Chondrocyte (in vitro differentiated cells): ENCODE results near the gene ALDH1L1. TPM values are rescaled to one million over a fixed set of nuclear protein-coding genes. Genes with fewer than 3 reads are reported as not detected.

Experiments used
- DNase-seq: peaks from one replicate; pipeline ENCODE4 v3.0.0; 2021; ENCODE audit warnings: mixed read lengths, low spot score
- H3K27ac Mint-ChIP-seq: one replicate; pipeline ENCODE4 v1.8.0; 2021; ENCODE audit warnings: mild to moderate bottlenecking, moderate library complexity, mixed read lengths; ENCODE audit not compliant: unreplicated experiment
- H3K27me3 Mint-ChIP-seq: 2 replicates; pipeline ENCODE4 v1.8.0; 2021; ENCODE audit warnings: low read depth, mixed read lengths
- H3K36me3 Mint-ChIP-seq: 2 replicates; pipeline ENCODE4 v1.8.0; 2021; ENCODE audit warnings: low read depth, mixed read lengths
- H3K4me1 Mint-ChIP-seq: 2 replicates; pipeline ENCODE4 v1.8.0; 2021; ENCODE audit warnings: low read depth, mild to moderate bottlenecking, mixed read lengths
- H3K4me3 Mint-ChIP-seq: one replicate; pipeline ENCODE4 v1.8.0; 2021; ENCODE audit warnings: mild to moderate bottlenecking, moderate library complexity, mixed read lengths; ENCODE audit not compliant: unreplicated experiment
- H3K9me3 Mint-ChIP-seq: 2 replicates; pipeline ENCODE4 v1.8.0; 2021; ENCODE audit warnings: low read depth, mixed read lengths
- total RNA-seq: library from RNA; stranded (reverse); gene quantifications from 3 replicates; pipeline ENCODE4 v1.2.1, GENCODE V29; 2021
- TF ChIP-seq, protein P1 (sequence below): fragments of 200-600 bp; sonication (generic); IDR thresholded peaks from 2 replicates; pipeline ENCODE4 v1.5.0; 2021; ENCODE audit warnings: antibody characterized with exemption, mild to moderate bottlenecking, moderate library complexity

The ALDH1L1 gene
- total RNA-seq, 1 donor from 2014 or later, result 0.60 TPM

- no peak overlapping the region for H3K4me3 Mint-ChIP-seq
- no peaks in the 10 kb centered on the region for H3K36me3 Mint-ChIP-seq
- H3K9me3 Mint-ChIP-seq, result no peaks in the 10 kb centered on the region
- TF ChIP-seq, protein P1, sequence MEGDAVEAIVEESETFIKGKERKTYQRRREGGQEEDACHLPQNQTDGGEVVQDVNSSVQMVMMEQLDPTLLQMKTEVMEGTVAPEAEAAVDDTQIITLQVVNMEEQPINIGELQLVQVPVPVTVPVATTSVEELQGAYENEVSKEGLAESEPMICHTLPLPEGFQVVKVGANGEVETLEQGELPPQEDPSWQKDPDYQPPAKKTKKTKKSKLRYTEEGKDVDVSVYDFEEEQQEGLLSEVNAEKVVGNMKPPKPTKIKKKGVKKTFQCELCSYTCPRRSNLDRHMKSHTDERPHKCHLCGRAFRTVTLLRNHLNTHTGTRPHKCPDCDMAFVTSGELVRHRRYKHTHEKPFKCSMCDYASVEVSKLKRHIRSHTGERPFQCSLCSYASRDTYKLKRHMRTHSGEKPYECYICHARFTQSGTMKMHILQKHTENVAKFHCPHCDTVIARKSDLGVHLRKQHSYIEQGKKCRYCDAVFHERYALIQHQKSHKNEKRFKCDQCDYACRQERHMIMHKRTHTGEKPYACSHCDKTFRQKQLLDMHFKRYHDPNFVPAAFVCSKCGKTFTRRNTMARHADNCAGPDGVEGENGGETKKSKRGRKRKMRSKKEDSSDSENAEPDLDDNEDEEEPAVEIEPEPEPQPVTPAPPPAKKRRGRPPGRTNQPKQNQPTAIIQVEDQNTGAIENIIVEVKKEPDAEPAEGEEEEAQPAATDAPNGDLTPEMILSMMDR, result no peak
- H3K4me1 Mint-ChIP-seq, result no peaks in the 10 kb centered on the region
- H3K27ac Mint-ChIP-seq, result no peak overlapping the region
- H3K27me3 Mint-ChIP-seq, result peaks cover 8% of the 10 kb centered on the region
- peak; percentile 57 for DNase-seq
Measured at GRCh38 chr3:126126286-126126685, 54.1 kb downstream of the ALDH1L1 start.

- Mint-ChIP-seq H3K4me3 (no peak overlapping the region), H3K4me1 (no peaks in the 10 kb centered on the region), H3K36me3 (no peaks in the 10 kb centered on the region), H3K9me3 (no peaks in the 10 kb centered on the region), H3K27ac (no peak overlapping the region), H3K27me3 (peaks cover 8% of the 10 kb centered on the region)
- no peak for DNase-seq
- TF ChIP-seq, protein P1, result no peak
Measured at GRCh38 chr3:126125781-126126251, 54.6 kb downstream of the ALDH1L1 start.

GRCh38 chr3:126125341-126125740, 55.0 kb downstream of the ALDH1L1 start:
- Mint-ChIP-seq H3K9me3 (no peaks in the 10 kb centered on the region), H3K4me3 (no peak overlapping the region), H3K27ac (no peak overlapping the region), H3K4me1 (no peaks in the 10 kb centered on the region), H3K36me3 (no peaks in the 10 kb centered on the region), H3K27me3 (peaks cover 8% of the 10 kb centered on the region)
- TF ChIP-seq, protein P1, result no peak
- DNase-seq, result peak; percentile 66

- Mint-ChIP-seq H3K4me3 (no peak overlapping the region), H3K4me1 (no peaks in the 10 kb centered on the region), H3K9me3 (no peaks in the 10 kb centered on the region), H3K36me3 (no peaks in the 10 kb centered on the region), H3K27me3 (peaks cover 8% of the 10 kb centered on the region), H3K27ac (no peak overlapping the region)
- no peak for DNase-seq
- TF ChIP-seq, protein P1, result no peak
Measured at GRCh38 chr3:126124896-126125295, 55.5 kb downstream of the ALDH1L1 start.

DNA sequence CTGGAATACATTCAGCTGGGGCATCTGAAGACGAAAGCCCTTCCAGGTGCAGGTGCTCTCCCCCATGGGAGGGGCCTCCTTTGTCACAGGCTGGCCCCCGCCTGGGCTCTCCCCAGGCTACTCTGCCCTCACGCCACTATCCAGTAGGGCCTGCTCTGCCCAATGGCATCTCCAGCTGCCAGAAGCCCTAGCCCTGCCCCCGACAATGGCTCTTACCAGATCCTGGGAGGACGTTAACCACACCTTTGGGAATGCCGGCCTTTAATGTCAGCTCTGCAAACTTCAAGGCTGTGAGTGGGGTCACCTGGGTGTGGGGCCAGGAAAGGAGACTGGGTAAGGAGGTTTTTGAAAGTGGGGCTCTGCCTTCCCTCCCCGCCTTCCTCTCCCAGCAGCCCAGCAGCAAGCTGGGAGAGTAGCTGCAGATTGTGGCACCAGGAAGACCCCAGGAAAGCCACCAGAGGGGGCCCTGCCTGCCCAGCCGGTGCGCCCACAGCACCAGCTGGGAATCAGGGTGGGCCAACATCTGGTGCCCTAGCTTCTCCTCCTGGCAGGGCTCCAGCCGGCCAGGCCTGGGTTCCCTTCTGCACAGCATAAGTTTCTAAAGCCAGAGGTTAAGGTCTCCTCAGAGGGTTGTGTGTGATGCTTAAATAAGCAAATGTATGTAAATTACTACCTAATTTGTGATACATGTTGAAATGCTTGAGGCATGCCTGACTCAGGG, 56.1 kb downstream of the ALDH1L1 start:
- DNase-seq, result peak; percentile 72
- no peak overlapping the region for H3K4me3 Mint-ChIP-seq
- no peak overlapping the region for H3K27ac Mint-ChIP-seq
- H3K27me3 Mint-ChIP-seq, result peaks cover 13% of the 10 kb centered on the region
- H3K4me1 Mint-ChIP-seq, result no peaks in the 10 kb centered on the region
- no peaks in the 10 kb centered on the region for H3K36me3 Mint-ChIP-seq
- no peaks in the 10 kb centered on the region for H3K9me3 Mint-ChIP-seq
- TF ChIP-seq, protein P1, result no peak
